H1 (cell line): ENCODE results near the gene TACC2. TPM values are rescaled to one million over a fixed set of nuclear protein-coding genes. Genes with fewer than 3 reads are reported as not detected.

Source experiments
- CBX8 ChIP-seq: fragments of 300-800, 300-1000 bp; sonication (generic); IDR thresholded peaks from 2 replicates; pipeline ENCODE4 v1.7.1; 2016; ENCODE audit warnings: low read depth, low read length, borderline replicate concordance
- KDM4A ChIP-seq: IDR thresholded peaks from one replicate; pipeline ENCODE4 v1.7.1; 2012; ENCODE audit warnings: low read depth, mild to moderate bottlenecking, moderate library complexity, low read length, inconsistent platforms; ENCODE audit not compliant: severe bottlenecking
- MAFK ChIP-seq: IDR thresholded peaks from 2 replicates; pipeline ENCODE4 v1.6.1; 2012; ENCODE audit warnings: low read depth, mild to moderate bottlenecking, improper control_type of control experiment, low read length
- RBBP5 ChIP-seq: IDR thresholded peaks from 2 replicates; pipeline ENCODE4 v1.7.1; 2012; ENCODE audit warnings: low read depth, mild to moderate bottlenecking, inconsistent platforms, low read length, moderate library complexity, borderline replicate concordance
- TEAD4 ChIP-seq: IDR thresholded peaks from 2 replicates; pipeline ENCODE4 v1.6.1; 2012; ENCODE audit warnings: low read depth, low read length, inconsistent platforms, mixed read lengths
- polyA plus RNA-seq, 7 experiments: library from polyadenylated mRNA; depleted of rRNA in 3 of 7; stranded (reverse) in 5 of 7; unstranded in 2 of 7; fragments of >200 nt in 5 of 7; fragments of 200-250 nt in 2 of 7; gene quantifications; 1 replicate in 5 of 7; 2 replicates in 1 of 7; 4 replicates in 1 of 7; pipeline versions ENCODE4 v1.2.1 to v1.2.3, GENCODE V29; 2011 to 2013; ENCODE audit warnings: missing spikeins in 2 of 7, mixed read lengths in 2 of 7
- total RNA-seq: library from RNA; stranded (reverse); fragmentation: NEBNext Ultra II Directional; extraction: Animal tissue kit (Norgen Biotek cat#: 25700); gene quantifications from 2 replicates; pipeline ENCODE4 v1.2.1, GENCODE V29; 2021

The TACC2 gene
- total and polyA plus RNA-seq, 2 of the 8 experiments (the other 6 are each of a cell fraction or from before 2014, with no cell fraction given) = 21.2 to 46.6 TPM

DNA sequence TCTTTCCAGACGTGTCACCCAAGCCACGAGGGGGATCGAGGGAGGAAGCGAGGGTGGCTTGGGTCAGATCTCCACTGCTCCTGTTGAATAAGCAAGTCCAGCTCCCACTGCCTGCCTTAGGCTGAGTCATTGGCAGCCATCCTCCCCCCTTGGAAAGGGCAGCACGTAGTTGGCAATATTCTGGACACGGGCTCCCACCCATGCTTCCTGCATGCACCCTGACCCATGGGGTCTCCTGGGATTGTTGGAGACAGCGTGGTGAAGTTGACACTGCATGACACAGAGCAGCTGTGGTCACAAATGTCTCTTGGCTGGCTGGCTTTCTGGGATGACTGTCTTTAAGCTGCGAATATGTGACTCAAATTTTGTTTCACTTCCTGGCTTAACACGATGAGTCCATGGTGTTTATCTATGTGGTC, 293.3 kb downstream of the TACC2 start (continued):
- TF ChIP-seq TEAD4 (no peak), CBX8 (no peak), MAFK (no peak), KDM4A (no peak), RBBP5 (no peak)
